GM18951 (cell line): Measurements from ENCODE around the gene OR8K1.

Source experiments
- POLR2A ChIP-seq: IDR thresholded peaks from 4 replicates; pipeline ENCODE4 v1.6.1; 2011; ENCODE audit warnings: mild to moderate bottlenecking; ENCODE audit not compliant: insufficient read length, insufficient read depth; ENCODE audit errors: extremely low read depth
- in situ Hi-C: fragments of 300-500 bp; cut with MboI; formaldehyde crosslinking; loops from one replicate; pipeline ENCODE4 v1.12.0; 2022; ENCODE audit warnings: low sequenced_read_pairs, mixed read lengths, inconsistent platforms; ENCODE audit not compliant: unreplicated experiment

OR8K1 gene

GRCh38 chr11:56345739-56346138 lies at the start of gene OR8K1:
Gene OR8K1 (plus strand): TSS chr11:56346039. CDS start chr11:56346039, 0 bp downstream.
- TF ChIP-seq POLR2A, result no peak
- in situ Hi-C loops, result no loop called here

GRCh38 chr11:56296898-56297297 lies 48.9 kb upstream of the OR8K1 start:
- TF ChIP-seq POLR2A, result no peak
- in situ Hi-C loops, result no loop called here

GRCh38 chr11:56307836-56308235 lies 38.0 kb upstream of the OR8K1 start:
- TF ChIP-seq POLR2A, result no peak
- in situ Hi-C loops, result no loop called here

- in situ Hi-C loops, result no loop called here
- no peak for TF ChIP-seq POLR2A
These were observed 31.0 kb upstream of the OR8K1 start, which contains the start of gene OR8K3 for GRCh38 chr11:56314844-56315243. Gene OR8K3 (plus strand): TSS chr11:56315144. CDS start chr11:56318307, 3,163 bp downstream.

- no peak for TF ChIP-seq POLR2A
- in situ Hi-C loops, result no loop called here
These were observed 13.9 kb upstream of the OR8K1 start for GRCh38 chr11:56331861-56332491.

GRCh38 chr11:56333156-56333555 lies 12.7 kb upstream of the OR8K1 start:
- TF ChIP-seq POLR2A, result no peak
- in situ Hi-C loops, result no loop called here

- no peak for TF ChIP-seq POLR2A
- in situ Hi-C loops, result no loop called here
These were observed 5.5 kb upstream of the OR8K1 start for GRCh38 chr11:56340289-56340688.

- in situ Hi-C loops, result no loop called here
- TF ChIP-seq POLR2A, result no peak
These were observed 8.2 kb downstream of the OR8K1 start, which contains the start of gene OR8J1 for GRCh38 chr11:56353991-56354390. Gene OR8J1 (plus strand): TSS chr11:56354291. CDS start chr11:56360247, 5,956 bp downstream.

- no peak for TF ChIP-seq POLR2A
- in situ Hi-C loops, result no loop called here
These were observed 29.5 kb downstream of the OR8K1 start, which contains the start of gene OR8U1 for GRCh38 chr11:56375324-56375723. Gene OR8U1 (plus strand): TSS chr11:56375624. CDS start chr11:56375624, 0 bp downstream.

GRCh38 chr11:56380120-56380519 lies 34.3 kb downstream of the OR8K1 start:
- no peak for TF ChIP-seq POLR2A
- in situ Hi-C loops, result no loop called here

- TF ChIP-seq POLR2A, result no peak
- in situ Hi-C loops, result no loop called here
These were observed 48.5 kb downstream of the OR8K1 start for GRCh38 chr11:56394381-56394780.

GRCh38 chr11:56396047-56396446 lies 50.2 kb downstream of the OR8K1 start:
- no peak for TF ChIP-seq POLR2A
- in situ Hi-C loops, result no loop called here
